Measurements from ENCODE around the gene ESRRA.
A peak's percentile ranks its signal among the peaks of the same experiment; 100 is the strongest.
"Not testable (repeated sequence)": the region's sequence is repeated elsewhere in the genome, so short reads cannot be mapped to it uniquely, and the experiment has no call there.

The ESRRA gene

DNA sequence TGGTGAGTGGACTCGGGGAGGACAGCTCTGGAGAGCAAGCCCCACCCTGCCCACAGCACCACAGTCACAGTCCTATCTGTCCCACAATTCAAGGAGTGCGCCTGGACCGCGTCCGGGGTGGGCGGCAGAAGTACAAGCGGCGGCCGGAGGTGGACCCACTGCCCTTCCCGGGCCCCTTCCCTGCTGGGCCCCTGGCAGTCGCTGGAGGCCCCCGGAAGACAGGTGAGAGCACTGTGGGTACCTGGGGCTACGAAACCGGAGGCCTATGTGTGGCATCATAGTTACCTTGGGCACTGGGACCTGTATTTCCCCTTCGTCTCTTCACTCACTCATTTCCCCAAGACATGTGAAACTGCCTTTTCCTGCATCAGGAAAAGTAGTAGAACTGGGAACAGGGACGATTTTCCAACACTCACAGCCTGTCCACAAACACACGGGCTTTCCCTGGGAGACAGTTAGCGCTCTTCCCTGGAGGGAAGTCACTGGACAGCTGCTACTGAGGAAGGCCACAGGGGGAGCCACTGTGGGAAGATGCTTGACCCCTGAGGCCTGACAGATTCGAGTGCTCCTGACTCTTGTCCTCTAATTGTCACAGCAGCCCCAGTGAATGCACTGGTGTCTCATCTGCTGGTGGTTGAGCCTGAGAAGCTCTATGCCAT is 9.0 kb downstream of the ESRRA start:
- DNase-seq, result no peak

GRCh38 chr11:64314805-64315561 is 9.7 kb downstream of the ESRRA start:
- DNase-seq, result no peak

DNA sequence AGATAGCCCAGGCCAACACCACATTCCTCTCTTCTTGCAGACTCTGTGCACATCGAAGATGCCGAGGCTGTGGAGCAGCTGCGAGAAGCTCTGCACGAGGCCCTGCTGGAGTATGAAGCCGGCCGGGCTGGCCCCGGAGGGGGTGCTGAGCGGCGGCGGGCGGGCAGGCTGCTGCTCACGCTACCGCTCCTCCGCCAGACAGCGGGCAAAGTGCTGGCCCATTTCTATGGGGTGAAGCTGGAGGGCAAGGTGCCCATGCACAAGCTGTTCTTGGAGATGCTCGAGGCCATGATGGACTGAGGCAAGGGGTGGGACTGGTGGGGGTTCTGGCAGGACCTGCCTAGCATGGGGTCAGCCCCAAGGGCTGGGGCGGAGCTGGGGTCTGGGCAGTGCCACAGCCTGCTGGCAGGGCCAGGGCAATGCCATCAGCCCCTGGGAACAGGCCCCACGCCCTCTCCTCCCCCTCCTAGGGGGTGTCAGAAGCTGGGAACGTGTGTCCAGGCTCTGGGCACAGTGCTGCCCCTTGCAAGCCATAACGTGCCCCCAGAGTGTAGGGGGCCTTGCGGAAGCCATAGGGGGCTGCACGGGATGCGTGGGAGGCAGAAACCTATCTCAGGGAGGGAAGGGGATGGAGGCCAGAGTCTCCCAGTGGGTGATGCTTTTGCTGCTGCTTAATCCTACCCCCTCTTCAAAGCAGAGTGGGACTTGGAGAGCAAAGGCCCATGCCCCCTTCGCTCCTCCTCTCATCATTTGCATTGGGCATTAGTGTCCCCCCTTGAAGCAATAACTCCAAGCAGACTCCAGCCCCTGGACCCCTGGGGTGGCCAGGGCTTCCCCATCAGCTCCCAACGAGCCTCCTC is 10.6 kb downstream of the ESRRA start:
- not testable (repeated sequence) for DNase-seq

DNA sequence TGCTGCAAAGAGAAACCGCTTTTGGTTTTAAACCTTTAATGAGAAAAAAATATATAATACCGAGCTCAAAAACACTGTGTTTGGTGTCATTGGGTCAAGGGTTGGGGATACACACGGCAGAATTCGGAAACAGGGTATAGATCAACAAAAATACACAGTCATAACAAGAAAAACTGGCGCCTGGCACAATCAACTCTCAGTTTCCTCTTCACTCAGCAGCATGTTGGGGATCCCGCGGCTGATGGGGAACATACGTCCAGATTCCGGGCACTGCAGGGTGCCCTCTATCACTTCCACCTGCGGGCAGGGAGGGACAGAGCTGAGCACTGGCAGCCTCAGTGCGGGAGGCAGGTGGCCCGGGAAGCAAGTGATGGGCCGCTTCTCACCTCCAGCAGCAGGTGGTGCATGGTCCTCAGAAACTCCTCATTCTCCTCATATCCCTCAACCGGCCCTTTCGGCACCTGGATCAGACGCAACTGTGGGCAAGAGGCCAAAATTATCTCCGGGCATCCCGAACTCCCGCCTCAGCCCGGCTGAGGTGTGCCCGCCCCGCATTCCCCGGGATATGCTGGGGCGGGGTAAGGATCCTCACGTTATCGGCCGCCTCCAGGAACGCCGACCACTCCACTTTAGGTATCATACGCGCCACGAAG is 11.5 kb downstream of the ESRRA start:
- no peak for DNase-seq

- DNase-seq, result peak; percentile 95
These were observed 12.1 kb downstream of the ESRRA start, which contains the start of gene TRMT112 for GRCh38 chr11:64317325-64317960. TRMT112 (minus strand) TSS chr11:64317559; CDS start chr11:64317526, 33 bp downstream.

DNA sequence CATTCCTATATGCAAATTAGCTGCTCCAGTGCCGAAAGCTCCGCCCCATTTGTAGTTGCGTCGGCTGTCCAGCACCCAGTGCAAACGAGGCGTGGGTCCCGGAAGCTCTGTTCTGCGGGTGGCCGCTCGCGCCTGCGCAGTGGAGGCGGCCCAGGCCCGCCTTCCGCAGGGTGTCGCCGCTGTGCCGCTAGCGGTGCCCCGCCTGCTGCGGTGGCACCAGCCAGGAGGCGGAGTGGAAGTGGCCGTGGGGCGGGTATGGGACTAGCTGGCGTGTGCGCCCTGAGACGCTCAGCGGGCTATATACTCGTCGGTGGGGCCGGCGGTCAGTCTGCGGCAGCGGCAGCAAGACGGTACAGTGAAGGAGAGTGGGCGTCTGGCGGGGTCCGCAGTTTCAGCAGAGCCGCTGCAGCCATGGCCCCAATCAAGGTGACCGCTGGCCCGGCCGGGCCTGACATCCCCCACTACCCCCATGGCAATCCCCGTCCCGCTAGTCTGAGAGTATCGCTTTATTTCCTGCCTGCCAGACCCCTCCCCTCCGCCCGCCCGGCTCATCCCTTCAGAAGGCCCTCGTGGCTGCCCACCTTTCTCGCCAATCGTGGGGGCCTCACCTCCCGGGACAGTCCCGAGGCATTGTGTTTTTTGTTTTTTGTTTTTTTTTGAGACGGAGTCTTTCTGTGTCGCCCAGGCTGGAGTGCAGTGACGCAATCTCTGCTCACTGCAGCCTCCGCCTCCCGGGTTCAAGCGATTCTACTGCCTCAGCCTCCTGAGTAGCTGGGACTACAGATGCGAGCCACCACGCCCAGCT is 12.8 kb downstream of the ESRRA start, which contains the start of gene PRDX5:
PRDX5 (plus strand) TSS at position 161 of the 805 bp plus-strand sequence; CDS start at position 256, 95 bp downstream.
- DNase-seq, result peak; percentile 94

- DNase-seq, result no peak
These were observed 13.7 kb downstream of the ESRRA start for GRCh38 chr11:64318766-64319761.

- DNase-seq, result no peak
These were observed 15.2 kb downstream of the ESRRA start for GRCh38 chr11:64320556-64320955.

DNA sequence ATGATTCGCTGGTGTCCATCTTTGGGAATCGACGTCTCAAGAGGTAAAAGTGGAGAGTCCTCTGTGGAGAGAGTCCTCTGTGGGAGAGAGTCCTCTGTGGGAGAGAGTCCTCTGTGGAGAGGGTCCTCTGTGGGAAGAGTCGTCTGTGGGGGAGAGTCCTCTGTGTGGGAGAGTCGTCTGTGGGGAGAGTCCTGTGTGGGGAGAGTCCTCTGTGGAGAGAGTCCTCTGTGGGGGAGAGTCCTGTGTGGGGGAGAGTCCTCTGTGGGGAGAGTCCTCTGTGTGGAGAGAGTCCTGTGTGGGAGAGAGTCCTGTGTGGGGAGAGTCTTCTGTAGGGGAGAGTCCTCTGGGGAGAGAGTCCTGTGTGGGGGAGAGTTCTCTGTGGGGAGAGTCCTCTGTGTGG is 15.7 kb downstream of the ESRRA start:
- no peak for DNase-seq

DNA sequence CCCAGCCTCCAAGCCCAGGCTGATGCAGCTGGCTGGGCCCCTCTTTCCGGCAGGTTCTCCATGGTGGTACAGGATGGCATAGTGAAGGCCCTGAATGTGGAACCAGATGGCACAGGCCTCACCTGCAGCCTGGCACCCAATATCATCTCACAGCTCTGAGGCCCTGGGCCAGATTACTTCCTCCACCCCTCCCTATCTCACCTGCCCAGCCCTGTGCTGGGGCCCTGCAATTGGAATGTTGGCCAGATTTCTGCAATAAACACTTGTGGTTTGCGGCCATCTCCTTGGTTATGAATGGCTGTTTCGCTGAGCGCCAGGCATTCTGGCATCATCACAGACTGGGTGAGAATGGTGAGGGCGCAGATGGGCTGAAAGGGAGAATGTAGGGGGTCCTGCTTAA is 16.2 kb downstream of the ESRRA start:
- no peak for DNase-seq

DNA sequence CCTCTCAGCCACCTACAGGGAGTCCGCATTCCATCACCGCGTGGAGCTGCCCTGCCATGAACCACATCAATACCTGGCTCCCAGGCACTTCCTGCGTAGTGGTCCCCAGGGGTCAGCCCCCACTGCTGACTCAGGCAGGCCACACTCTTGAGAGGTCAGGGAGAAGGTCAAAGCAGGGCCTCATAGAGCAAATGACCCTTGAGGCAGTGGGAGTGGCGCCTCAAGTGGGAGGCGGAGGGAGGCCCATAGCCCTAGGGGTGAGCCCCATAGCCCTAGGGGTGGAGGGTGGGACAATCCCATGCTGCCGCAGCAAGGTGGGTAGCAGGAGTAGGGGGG is 17.6 kb downstream of the ESRRA start:
- no peak for DNase-seq

GRCh38 chr11:64323373-64323772 is 18.0 kb downstream of the ESRRA start:
- DNase-seq, result no peak

GRCh38 chr11:64323984-64324383 is 18.7 kb downstream of the ESRRA start:
- DNase-seq, result not testable (repeated sequence)

- no peak for DNase-seq
These were observed 19.6 kb downstream of the ESRRA start for GRCh38 chr11:64324692-64325469.

DNA sequence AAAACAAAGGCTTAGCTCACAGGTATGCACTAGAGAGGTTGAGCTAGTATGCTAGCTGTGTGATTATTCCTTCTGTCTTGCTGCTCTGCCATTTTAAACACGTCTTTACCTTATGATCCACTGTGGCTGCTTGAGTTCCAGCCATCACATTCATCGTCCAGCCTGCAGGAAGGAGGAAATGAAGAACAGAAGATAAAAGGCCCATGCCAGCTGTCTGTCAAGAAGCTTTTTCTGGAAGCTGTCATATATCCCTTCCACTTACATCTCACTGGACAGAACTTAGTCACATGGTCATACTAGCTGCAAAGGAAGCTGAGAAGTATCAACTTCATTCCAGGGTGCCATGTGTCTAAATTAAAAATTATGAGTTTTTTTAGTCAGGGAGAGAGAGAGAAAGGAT is 22.1 kb downstream of the ESRRA start:
- DNase-seq, result no peak

DNA sequence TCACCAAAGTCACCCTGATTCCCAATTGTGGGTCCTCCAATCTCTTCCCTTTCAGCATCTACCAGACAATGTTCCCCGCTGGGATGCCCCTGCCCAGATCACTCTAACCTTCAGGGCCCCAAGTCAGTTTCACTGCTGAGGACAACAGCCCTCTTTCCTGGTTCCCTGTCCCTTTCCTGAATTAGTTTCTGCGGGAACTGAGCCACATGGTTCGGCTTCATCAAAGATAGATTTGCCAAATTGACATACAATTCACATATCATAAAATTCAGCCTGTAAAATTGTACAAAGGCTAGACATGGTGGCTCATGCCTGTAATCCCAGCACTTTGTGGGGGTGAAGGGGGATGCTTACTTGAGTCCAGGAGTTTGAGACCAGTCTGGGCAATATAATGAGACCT is 22.7 kb downstream of the ESRRA start:
- DNase-seq, result no peak

GRCh38 chr11:64330888-64331287 is 25.6 kb downstream of the ESRRA start:
- DNase-seq, result no peak

DNA sequence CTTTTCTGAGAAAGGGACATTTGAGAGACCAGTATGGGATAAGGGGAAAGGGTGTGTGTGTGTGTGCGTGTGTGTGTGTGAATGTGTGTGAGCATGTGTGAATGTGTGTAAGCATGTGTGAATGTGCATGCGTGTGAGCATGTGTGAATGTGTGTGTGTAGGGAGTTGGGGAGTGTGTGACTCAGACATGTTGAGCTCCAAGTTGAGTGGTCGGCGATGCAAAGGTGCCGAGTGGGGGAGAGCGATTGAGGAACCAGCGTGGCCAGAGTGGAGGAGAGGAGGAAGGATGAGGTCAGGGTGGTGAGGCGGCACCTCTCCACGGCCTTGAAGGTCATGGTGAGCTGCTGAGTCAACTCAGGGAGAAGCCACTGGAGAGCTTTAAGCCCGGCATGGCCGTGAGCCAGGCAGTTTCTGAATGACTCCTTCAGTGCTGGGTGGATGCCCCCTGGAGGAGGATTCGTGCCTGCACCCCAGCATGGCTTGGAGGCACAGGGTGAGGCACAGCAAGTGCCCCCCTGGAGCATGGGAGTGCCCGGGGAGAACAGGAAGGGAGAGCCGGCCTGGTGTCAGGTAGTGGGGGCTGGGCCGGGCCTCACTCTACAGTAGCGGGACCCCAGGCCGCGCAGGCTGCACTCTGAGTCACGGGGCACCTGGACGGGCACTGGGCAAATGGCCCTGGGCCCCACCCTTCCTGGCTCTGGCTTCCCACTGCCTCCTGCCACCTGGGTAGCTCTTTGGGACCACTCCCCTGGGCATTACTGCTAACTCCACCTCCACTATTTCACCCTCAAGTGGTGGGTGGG is 26.4 kb downstream of the ESRRA start:
- DNase-seq, result no peak

DNA sequence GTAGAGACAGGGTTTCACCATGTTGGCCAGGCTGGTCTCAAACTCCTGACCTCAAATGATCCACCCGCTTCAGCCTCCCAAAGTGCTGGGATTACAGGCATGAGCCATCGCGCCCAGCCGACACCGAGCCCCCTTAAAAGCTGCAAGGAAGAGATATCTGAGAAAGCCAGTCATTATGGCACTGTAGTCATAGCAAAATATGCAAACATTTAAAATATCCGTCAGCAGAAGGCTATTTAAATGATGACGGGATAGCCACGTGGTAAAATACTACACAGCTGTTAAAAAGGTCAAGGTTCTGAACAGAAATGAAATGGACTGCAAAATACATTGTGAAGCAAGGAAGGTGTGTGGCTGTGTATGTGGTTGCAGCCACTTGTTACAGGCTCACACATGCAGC is 28.2 kb downstream of the ESRRA start:
- DNase-seq, result no peak

Measured in NCI-H2227 treated with DMSO at 0.1 percent for 48 hours (cell line).